Ishikawa (cell line): ENCODE data around the gene PLPP3.

Source experiments
- EP300 ChIP-seq: IDR thresholded peaks from 2 replicates; pipeline ENCODE4 v1.6.1; 2012; ENCODE audit warnings: borderline replicate concordance
- FOXM1 ChIP-seq: IDR thresholded peaks from 2 replicates; pipeline ENCODE4 v1.6.1; 2012; ENCODE audit warnings: low read depth, borderline replicate concordance
- YY1 ChIP-seq: IDR thresholded peaks from 2 replicates; pipeline ENCODE4 v1.6.1; 2012; ENCODE audit warnings: low read depth
- ZBTB7A ChIP-seq: IDR thresholded peaks from 2 replicates; pipeline ENCODE4 v1.6.1; 2012; ENCODE audit warnings: low read depth

DNA sequence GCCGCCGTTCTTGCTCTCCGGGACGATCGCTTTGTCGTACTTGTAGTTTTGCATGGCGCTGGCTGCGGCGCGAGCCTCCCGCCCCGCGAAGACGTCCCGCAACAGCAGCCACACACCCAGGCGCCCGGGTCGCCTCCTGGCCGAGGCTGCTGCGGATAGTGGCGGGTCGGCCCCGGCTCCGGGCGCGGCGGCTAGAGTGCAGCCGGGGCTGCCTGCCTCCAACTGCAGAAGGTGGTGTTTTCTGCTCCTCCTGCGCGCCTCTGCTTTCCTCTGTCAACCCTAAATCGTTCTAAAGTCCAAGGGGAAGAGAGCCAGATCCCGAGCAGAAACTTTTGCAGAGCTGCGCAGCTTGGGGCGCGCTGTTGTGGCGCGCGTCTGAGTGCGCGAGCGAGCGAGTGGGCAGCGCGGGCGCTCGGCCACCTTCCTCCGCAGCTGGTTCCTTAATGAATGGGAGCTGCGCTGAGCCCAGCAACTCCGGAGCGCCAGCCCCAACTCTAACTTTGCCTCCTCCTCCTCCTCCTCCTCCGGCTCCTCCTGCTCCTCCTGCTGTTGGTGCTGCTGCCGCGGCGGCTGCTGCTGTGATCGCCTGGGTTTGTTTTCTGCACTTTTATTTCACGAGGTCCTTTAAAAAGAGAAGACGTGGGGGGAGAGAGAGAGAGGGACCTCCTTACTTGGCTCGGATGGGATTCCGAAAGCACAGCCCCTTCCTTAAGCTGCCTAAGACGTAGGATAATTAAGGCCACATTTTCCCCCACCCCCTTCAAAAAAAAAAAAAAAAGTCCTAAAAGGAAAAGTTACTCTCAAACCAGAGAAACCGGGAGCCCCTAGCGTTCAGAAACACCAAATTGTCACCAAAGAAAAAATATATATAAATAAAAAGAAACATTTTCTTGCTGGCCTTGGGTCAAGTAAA, at the start of gene PLPP3:
- TF ChIP-seq EP300: no peak
- peak; percentile 71; the same call in 1 of the 2 replicates for TF ChIP-seq ZBTB7A
- TF ChIP-seq YY1: no peak
- no peak for TF ChIP-seq FOXM1
